ENCODE measurements around the gene ZNF681.
"Not testable (repeated sequence)": the region's sequence is repeated elsewhere in the genome, so short reads cannot be mapped to it uniquely, and the experiment has no call there.

Gene ZNF681

GRCh38 chr19:23772675-23773063 lies 14.0 kb upstream of the ZNF681 start:
- DNase-seq (ENCODE audit: low spot score): no peak

DNA sequence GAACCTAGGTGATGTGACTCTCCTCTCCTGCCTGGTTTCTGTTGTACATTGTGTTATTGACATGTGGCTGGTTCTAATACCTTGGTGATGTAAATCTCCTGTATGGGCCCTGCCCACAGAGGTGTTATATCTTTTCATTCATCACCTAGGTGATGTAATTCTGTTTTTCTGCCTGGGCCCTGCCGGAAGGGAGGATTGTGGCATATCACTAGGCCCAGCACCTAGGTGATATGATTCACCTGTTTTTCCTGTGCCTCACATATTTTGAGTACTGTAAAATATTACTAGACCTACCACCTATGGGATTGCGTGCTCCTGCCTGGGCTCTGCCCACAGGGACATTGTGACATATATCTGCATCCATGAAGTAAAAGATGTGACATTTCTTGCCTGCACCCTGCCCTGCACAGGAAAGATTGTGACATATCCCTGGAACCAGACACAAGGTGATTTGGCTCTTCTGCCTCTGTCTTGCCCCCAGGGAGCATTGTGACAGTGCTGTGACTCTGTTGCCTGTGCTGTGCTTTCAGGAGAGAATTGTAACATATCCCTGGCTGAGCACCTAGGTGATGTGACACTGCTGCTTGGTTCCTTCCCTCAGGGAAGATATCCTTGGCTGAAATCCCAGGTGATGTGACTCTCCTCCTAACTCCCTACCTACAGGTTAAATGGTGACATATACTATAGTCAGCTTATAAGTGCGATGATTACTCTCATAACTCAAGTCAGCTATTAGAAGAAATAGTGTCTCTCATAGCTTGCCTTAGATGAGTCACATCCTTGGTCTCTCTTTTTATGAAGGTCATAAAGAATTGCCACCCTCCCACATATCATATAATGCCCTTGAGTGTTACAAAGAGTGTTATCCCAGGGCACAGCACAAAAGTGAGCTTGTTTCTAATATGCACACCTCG lies 13.3 kb upstream of the ZNF681 start:
- DNase-seq (ENCODE audit: low spot score): no peak

- DNase-seq (ENCODE audit: low spot score): no peak
These were observed 12.6 kb upstream of the ZNF681 start for GRCh38 chr19:23771316-23771715.

GRCh38 chr19:23770672-23771250 lies 12.1 kb upstream of the ZNF681 start:
- no peak for DNase-seq (ENCODE audit: low spot score)

- no peak for DNase-seq (ENCODE audit: low spot score)
These were observed 11.2 kb upstream of the ZNF681 start for GRCh38 chr19:23769691-23770468.

- no peak for DNase-seq (ENCODE audit: low spot score)
These were observed 8.3 kb upstream of the ZNF681 start for GRCh38 chr19:23766951-23767350.

DNA sequence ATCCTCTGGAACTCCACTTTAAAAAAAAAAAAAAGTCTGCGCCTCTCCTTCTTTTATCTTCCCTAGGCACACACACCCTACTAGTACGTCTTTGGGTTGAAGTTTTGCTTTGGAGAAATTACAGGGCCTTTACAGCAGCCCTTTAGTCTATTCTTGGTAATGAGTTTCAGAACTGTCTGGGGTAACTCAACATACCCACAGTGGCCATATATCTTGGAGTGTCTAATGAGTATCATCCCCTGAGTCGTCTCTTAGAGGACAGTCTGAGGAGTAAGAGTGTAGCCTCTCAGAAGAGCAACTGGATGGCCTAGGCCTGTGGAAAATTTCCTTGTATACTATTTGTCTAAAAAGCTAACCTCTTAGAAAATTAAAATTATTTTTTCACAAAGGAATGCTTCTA lies 6.1 kb upstream of the ZNF681 start:
- DNase-seq (ENCODE audit: low spot score): no peak

DNA sequence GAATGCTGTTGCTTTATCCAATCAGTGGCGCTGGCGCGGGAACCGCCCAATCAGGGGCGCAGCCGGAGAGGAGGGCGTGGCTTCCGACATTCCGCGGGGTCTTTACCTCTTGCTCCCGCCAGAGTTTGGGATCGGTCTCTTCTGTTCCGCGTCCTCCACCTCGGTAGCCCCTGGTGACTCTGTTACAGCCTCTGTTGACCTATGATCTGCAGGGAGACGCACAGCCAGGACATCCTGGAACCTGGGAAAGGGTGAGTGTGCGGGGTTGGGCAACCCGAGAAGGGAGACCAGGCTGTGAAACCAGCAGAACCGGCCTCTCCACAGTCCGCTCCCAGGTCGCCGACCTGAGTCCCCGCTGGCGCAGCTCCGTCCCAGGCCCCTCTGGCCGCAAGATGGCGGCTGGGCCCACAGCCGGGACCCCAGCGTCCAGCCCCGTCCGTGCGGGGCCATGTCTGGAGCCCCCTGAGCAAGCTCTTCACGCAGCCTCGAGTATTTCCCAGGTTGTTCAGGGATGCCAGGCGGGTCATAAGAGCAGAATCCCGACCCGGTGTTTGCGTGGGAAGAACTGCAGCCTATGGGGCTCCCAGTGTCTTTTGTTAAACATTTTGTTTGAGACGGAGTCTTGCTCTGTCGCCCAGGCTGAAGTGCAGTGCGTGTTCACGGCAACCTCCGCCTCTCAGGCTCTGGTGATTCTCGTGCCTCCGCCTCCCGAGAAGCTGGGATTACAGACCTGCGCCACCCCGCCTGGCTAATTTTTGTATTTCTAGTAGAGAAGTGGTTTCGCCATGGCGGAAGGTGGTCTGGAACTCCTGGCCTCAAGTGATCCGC lies 4.4 kb upstream of the ZNF681 start:
- peak; percentile 81 for DNase-seq (ENCODE audit: low spot score)

DNA sequence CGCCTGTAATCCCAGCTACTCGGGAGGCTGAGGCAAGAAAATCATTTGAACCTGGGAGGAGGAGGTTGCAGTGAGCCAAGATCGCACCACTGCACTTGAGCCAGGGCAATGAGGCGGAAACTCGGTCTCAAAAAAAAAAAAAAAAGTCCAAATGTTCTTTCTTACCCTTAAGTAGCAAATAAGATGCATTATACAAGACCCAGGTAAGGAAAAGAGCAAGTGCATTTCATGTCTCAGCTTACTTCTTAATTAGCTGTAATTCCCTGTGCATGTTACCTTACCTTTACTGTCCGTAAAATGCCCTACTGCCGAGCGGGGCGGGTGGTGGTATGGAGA lies 3.8 kb upstream of the ZNF681 start:
- DNase-seq (ENCODE audit: low spot score): no peak

DNA sequence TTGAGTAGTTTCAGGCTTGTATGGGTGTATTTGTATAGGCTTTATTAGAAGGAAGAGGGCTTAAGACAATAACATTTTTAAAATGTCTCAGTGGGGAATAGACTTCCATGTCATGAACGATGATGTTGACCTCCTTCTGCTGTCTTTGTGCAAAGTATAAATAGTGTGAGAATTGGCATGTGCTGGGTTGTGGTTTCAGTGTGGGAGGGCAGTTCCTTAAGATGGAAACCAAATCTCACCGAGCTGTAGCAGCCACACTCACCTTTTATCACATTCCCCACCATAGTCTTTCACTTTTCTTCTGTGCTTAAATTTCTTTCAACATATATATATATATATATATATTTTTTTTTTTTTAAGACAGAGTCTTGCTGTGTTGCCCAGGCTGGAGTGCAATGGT lies 1.6 kb upstream of the ZNF681 start:
- DNase-seq (ENCODE audit: low spot score): not testable (repeated sequence)

- not testable (repeated sequence) for DNase-seq (ENCODE audit: low spot score)
These were observed 15.0 kb downstream of the ZNF681 start for GRCh38 chr19:23743633-23744232.

DNA sequence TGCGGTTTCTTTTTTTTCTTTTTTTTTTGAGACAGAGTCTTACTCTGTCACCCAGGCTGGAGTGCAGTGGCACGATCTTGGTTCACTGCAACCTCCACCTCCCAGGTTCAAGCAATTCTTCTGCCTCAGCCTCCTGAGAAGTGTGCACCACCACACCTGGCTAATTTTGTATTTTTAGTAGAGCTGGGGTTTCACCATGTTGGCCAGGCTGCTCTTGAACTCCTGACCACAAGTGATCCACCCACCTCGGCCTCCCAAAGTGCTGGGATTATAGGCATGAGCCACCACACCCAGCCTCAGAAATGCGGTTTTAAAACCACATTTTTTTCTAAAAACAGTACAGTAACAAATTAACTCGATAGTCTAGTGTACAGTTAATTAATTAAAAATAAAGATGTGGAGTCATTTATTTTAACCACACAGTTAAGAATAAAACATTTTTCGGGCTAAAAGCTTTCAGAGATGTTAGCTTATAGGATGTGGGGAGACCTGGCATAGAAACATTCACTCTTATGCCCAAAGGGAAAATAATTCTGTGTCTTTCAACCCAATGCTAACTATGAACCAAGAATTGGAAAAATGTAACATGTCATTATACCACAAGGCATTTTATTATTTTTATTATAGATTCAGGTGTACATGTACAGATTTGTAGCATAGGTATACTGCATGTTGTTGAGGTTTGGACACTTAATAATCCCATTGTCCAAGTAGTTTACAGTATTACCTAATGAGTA lies 27.8 kb downstream of the ZNF681 start:
- DNase-seq (ENCODE audit: low spot score): not testable (repeated sequence)

DNA sequence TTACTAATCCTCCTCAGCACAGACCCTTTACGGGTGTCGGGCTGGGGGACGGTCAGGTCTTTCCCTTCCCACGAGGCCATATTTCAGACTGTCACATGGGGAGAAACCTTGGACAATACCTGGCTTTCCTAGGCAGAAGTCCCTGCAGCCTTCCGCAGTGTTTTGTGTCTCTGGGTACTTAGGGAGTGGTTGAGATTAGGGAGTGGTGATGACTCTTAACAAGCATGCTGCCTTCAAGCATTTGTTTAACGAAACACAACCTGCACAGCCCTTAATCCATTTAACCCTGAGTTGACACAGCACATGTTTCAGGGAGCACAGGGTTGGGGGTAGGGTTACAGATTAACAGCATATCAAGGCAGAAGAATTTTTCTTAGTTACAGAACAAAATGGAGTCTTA lies 34.5 kb downstream of the ZNF681 start:
- not testable (repeated sequence) for DNase-seq (ENCODE audit: low spot score)

DNA sequence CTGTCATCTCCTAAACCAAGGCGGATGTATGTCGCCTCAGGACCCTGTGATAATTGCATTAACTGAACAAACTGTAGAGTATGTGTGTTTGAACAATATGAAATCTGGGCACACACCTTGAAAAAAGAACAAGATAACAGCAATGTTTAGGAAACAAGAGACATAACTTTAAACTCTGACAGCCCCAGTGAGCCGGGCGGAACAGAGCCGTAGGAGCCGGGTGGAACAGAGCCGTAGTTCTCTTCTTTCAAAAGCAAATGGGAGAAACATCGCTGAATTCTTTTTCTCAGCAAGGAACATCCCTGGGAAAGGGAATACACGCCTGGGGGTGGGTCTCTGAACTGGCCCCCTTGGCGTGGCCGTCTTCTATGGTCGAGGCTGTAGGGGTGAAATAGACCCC lies 39.9 kb downstream of the ZNF681 start:
- DNase-seq (ENCODE audit: low spot score): no peak

GRCh38 chr19:23716792-23717191 lies 41.9 kb downstream of the ZNF681 start:
- DNase-seq (ENCODE audit: low spot score): no peak

GRCh38 chr19:23709347-23709746 lies 49.3 kb downstream of the ZNF681 start:
- no peak for DNase-seq (ENCODE audit: low spot score)

- DNase-seq (ENCODE audit: low spot score): no peak
These were observed 52.0 kb downstream of the ZNF681 start for GRCh38 chr19:23706657-23707056.

- DNase-seq (ENCODE audit: low spot score): no peak
These were observed 59.2 kb downstream of the ZNF681 start for GRCh38 chr19:23699521-23699860.

- no peak for DNase-seq (ENCODE audit: low spot score)
These were observed 59.8 kb downstream of the ZNF681 start for GRCh38 chr19:23698711-23699520.

DNA sequence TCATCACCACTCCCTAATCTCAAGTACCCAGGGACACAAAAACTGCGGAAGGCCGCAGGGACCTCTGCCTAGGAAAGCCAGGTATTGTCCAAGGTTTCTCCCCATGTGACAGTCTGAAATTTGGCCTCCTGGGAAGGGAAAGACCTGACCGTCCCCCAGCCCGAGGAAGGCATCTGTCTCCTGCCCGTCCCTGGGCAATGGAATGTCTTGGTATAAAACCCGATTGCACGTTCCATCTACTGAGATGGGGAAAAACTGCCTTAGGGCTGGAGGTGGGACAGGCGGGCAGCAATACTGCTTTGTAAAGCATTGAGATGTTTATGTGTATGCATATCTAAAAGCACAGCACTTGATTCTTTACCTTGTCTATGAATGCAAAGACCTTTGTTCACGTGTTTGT lies 65.8 kb downstream of the ZNF681 start:
- not testable (repeated sequence) for DNase-seq (ENCODE audit: low spot score)
